ENCODE measurements around the gene GRIP1.

DNA sequence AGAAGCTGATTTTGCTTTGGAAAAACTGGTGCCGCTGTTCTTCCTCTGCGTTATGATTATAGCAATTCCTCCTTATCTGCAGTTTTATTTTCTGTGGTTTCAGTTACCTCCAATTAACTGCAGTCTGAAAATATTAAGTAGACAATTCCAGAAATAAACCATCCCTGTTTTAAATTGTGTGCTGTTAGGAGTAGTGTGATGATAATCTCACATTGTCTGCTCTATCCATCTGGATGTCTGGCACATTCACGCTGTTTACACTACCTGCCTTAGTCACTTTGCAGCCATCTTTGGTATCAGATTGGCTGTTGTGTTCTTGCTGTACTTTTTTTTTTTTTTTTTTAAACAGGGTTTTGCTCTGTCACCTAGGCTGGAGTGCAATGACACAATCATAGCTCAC, 141.0 kb downstream of the GRIP1 start:
- TF ChIP-seq, protein P1, sequence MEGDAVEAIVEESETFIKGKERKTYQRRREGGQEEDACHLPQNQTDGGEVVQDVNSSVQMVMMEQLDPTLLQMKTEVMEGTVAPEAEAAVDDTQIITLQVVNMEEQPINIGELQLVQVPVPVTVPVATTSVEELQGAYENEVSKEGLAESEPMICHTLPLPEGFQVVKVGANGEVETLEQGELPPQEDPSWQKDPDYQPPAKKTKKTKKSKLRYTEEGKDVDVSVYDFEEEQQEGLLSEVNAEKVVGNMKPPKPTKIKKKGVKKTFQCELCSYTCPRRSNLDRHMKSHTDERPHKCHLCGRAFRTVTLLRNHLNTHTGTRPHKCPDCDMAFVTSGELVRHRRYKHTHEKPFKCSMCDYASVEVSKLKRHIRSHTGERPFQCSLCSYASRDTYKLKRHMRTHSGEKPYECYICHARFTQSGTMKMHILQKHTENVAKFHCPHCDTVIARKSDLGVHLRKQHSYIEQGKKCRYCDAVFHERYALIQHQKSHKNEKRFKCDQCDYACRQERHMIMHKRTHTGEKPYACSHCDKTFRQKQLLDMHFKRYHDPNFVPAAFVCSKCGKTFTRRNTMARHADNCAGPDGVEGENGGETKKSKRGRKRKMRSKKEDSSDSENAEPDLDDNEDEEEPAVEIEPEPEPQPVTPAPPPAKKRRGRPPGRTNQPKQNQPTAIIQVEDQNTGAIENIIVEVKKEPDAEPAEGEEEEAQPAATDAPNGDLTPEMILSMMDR (IDR thresholded peaks at IDR 0.05; ENCODE audit: poor library complexity) = no peak
- no peak for TF ChIP-seq EZH2 (IDR thresholded peaks at IDR 0.05; ENCODE audit: borderline replicate concordance)

Data from hepatocyte (in vitro differentiated cells).